ENCODE measurements around the gene P3H4. TPM values are rescaled to one million over a fixed set of nuclear protein-coding genes. Genes with fewer than 3 reads are reported as not detected.

The P3H4 gene
- total RNA-seq, 1 experiment from 2014 or later, result 24.0 TPM

DNA sequence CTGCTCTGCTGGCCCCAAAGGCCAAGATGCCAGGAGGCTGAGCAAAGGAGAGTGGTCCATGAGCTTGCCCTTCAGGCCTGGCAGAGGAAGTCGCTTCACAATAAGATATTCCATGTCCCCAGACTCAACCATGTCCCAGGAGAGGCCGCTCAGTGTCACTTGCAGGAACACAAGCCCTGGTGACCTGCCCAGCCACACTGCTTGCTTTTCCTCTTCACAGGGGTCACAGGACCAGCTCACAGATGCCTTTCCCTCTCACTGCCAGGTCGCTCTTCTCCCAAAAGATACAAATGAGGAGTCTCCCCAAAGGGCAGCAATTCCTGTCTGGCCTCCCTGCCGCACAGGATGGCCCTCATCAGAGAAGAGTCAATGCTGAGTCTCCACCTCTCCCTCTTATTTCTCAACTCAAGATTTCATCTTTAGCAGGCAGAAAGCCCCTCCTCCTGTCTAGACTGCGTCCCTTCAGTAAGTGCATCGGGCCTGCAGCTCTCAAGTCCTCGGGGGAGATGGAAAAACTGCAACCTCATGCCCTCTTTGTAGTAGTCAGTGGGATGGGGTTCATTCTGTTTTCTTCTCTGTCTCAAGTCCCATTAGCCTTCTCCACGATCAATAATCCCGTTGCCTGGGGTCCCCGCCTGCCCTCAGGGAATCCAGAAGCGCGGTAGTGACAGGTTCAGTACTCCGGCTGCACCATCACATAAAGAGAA, 30.2 kb downstream of the P3H4 start:
- Mint-ChIP-seq H3K4me3 (peak overlapping the region in 1 of 2 experiments; percentile 55; a peak in 2 of 5 replicates), H3K27ac (peak overlapping the region; percentile 46 to 90 (median 84)), H3K36me3 (ENCODE audit: insufficient read depth in 1 of 3, low read depth in 3 of 3) (peaks cover 8 to 16% (median 15%) of the 10 kb centered on the region in 3 experiments), H3K27me3 (ENCODE audit: low read depth) (no peaks in the 10 kb centered on the region), H3K4me1 (peaks cover 37 to 51% of the 10 kb centered on the region in 2 experiments), H3K9me3 (no peaks in the 10 kb centered on the region; a peak in 1 of 5 replicates)
- Histone ChIP-seq H3T11ph (ENCODE audit: low read length) (no peak overlapping the region), H2AK5ac (ENCODE audit: insufficient read length, low read length) (no peak overlapping the region), H3K79me1 (ENCODE audit: insufficient read depth, low read depth, low read length, poor library complexity, severe bottlenecking) (no peaks in the 10 kb centered on the region), H3K27ac (ENCODE audit: insufficient read length, low read depth, low read length) (no peak overlapping the region), H4K91ac (ENCODE audit: insufficient read length, low read depth, low read length) (no peak overlapping the region), H3K9ac (ENCODE audit: extremely low read depth, insufficient read length, low read length) (no peak overlapping the region), H3K4ac (ENCODE audit: low read depth, low read length) (no peak overlapping the region), H3K27me3 (ENCODE audit: insufficient read depth, low read length) (no peaks in the 10 kb centered on the region), H2BK120ac (ENCODE audit: low read depth, low read length, poor library complexity, severe bottlenecking) (no peak overlapping the region), H2BK5ac (ENCODE audit: insufficient read length, low read length) (no peak overlapping the region), H2BK12ac (ENCODE audit: insufficient read length, low read depth, low read length) (no peak overlapping the region), H4K20me1 (ENCODE audit: control insufficient read depth, insufficient read depth, insufficient read length) (no peaks in the 10 kb centered on the region), H3K14ac (ENCODE audit: insufficient read depth, low read length) (no peak overlapping the region; the same call in 1 of the 2 replicates), H3K4me2 (ENCODE audit: insufficient read depth, insufficient read length, low read length) (no peak overlapping the region), H2BK15ac (ENCODE audit: low read depth, low read length) (no peak overlapping the region), H3K79me2 (ENCODE audit: insufficient read depth, low read length) (no peaks in the 10 kb centered on the region; the same call in 1 of the 2 replicates), H4K5ac (ENCODE audit: insufficient read length, low read depth, low read length) (no peak overlapping the region), H3K23ac (ENCODE audit: insufficient read length, low read depth, low read length) (no peak overlapping the region), H3K56ac (ENCODE audit: insufficient read length, low read depth, low read length) (no peak overlapping the region), H3K9me3 (ENCODE audit: control insufficient read depth, low read depth, low read length) (no peaks in the 10 kb centered on the region), H3K18ac (ENCODE audit: insufficient read length, low read depth, low read length) (no peak overlapping the region), H3K23me2 (ENCODE audit: insufficient read length, low read depth, low read length, poor library complexity, severe bottlenecking) (peaks cover 8% of the 10 kb centered on the region), H3K4me1 (ENCODE audit: insufficient read depth, low read length) (peaks cover 2% of the 10 kb centered on the region; the same call in 1 of the 2 replicates), H2BK20ac (ENCODE audit: low read depth, low read length, poor library complexity, severe bottlenecking) (no peak overlapping the region), H2AFZ (ENCODE audit: low read length) (no peak overlapping the region), H4K8ac (replicated peaks; ENCODE audit: insufficient read length, low read depth, low read length) (no peak overlapping the region)
- WGBS (ENCODE audit: extremely low coverage, insufficient read length, low lambda C conversion rate), result no CpG with 5 or more reads among the region's 13 CpGs
- TF ChIP-seq, protein P1, sequence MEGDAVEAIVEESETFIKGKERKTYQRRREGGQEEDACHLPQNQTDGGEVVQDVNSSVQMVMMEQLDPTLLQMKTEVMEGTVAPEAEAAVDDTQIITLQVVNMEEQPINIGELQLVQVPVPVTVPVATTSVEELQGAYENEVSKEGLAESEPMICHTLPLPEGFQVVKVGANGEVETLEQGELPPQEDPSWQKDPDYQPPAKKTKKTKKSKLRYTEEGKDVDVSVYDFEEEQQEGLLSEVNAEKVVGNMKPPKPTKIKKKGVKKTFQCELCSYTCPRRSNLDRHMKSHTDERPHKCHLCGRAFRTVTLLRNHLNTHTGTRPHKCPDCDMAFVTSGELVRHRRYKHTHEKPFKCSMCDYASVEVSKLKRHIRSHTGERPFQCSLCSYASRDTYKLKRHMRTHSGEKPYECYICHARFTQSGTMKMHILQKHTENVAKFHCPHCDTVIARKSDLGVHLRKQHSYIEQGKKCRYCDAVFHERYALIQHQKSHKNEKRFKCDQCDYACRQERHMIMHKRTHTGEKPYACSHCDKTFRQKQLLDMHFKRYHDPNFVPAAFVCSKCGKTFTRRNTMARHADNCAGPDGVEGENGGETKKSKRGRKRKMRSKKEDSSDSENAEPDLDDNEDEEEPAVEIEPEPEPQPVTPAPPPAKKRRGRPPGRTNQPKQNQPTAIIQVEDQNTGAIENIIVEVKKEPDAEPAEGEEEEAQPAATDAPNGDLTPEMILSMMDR (conservative IDR thresholded peaks at IDR 0.05), result no peak
- DNase-seq, result no peak

All from H9 (cell line).